Stomach smooth muscle (tissue), 2 donors: ENCODE measurements around the gene SV2C.

Source experiments
- H3K27ac ChIP-seq: one replicate; pipeline ENCODE4 v1.7.0; 2013; ENCODE audit warnings: mild to moderate bottlenecking, low read length, inconsistent platforms
- H3K27me3 ChIP-seq, 2 donors: one replicate each; pipeline ENCODE4 v1.7.0; 2013; ENCODE audit warnings: low read length in 2 of 2; ENCODE audit not compliant: insufficient read depth in 2 of 2, control insufficient read depth in 1 of 2
- H3K36me3 ChIP-seq, 2 donors: one replicate each; pipeline ENCODE4 v1.7.0; 2013; ENCODE audit warnings: low read length in 2 of 2; ENCODE audit not compliant: control insufficient read depth in 2 of 2, insufficient read depth in 2 of 2
- H3K4me1 ChIP-seq: one replicate; pipeline ENCODE4 v1.7.0; 2013; ENCODE audit warnings: low read length; ENCODE audit not compliant: control insufficient read depth, insufficient read depth
- H3K4me3 ChIP-seq, 2 donors: one replicate each; pipeline ENCODE4 v1.7.0; 2013; ENCODE audit warnings: low read length in 2 of 2
- H3K9ac ChIP-seq, 2 donors: one replicate each; pipeline ENCODE4 v1.7.0; 2013; ENCODE audit warnings: low read length in 2 of 2, mild to moderate bottlenecking in 1 of 2
- H3K9me3 ChIP-seq, 2 donors: one replicate each; pipeline ENCODE4 v1.7.0; 2013; ENCODE audit warnings: low read length in 2 of 2; ENCODE audit not compliant: control insufficient read depth in 2 of 2
- donor health status: healthy.
- donor health status: Pancreatic carcinoma.

The SV2C gene

DNA sequence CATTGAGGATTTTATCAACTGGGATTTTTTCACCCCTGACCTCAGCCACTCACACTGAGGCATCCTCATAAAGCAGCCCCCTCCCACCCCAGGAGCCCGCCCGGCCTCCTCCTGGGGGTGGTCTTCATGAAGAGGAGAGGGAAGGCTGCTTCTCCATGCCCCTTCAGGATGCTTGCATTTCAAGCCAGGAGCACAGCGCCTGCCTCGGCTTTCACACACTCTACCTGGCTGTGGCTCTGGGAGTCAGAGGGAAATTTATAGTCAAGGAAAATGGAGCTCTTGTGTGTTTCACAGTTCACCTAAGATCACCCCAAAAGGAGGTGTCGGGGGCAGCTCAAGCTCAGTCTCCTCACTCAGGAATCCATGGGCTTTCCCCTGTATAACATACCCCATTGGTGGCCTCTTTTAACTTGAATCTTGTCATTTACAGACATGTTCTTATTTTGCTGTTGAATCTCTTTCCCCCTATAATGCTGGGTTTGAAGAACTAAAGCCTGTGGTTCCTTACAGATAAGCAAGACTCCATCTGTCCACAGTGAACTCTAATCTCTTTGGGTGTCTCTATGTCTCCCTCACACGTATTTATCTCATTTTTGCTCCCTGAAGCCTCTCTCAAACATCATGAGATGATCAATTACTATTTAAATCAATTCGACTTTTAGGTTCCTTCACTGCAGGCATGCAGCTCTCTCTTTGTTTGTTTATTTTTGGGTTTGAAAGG is 297.3 kb downstream of the SV2C start:
- H3K9ac ChIP-seq = no peak overlapping the region
- H3K9me3 ChIP-seq = no peaks in the 10 kb centered on the region
- H3K4me1 ChIP-seq = no peaks in the 10 kb centered on the region
- H3K36me3 ChIP-seq = no peaks in the 10 kb centered on the region
- no peak overlapping the region for H3K4me3 ChIP-seq
- no peak overlapping the region for H3K27ac ChIP-seq
- H3K27me3 ChIP-seq = no peaks in the 10 kb centered on the region

DNA sequence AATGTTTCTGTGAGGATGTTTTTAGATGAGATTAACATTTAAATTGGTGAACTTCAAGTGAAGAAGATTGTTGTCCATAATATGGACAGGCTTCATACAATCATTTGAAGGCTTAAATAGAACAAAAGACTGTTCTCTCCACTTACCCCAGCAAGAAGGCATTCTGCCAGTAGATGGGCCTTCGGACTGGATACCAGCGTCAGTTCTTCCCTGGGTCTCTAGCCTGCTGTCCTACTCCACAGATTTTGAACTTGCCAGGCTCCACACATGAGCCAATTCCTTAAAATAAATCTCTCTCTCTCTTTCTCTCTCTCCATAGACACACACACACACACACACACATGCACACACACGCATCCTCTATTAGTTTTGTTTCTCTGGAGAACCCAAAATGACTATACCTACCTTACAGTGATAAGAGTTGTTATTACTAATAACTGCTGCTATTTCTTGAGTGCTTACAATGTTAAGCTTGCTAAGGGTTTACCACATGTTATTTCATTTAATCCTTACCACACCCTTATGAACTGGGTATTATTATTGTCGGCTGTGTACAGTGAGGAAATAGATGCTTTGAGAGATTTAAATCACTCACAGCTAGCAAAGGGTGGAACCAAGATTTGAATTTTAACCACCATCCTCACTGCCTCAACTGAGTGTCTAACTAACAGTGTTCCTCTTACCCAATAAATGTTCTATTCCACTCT is 300.1 kb downstream of the SV2C start:
- H3K27ac ChIP-seq = no peak overlapping the region
- no peaks in the 10 kb centered on the region for H3K27me3 ChIP-seq
- no peaks in the 10 kb centered on the region for H3K36me3 ChIP-seq
- no peaks in the 10 kb centered on the region for H3K4me1 ChIP-seq
- no peak overlapping the region for H3K4me3 ChIP-seq
- no peak overlapping the region for H3K9ac ChIP-seq
- H3K9me3 ChIP-seq = no peaks in the 10 kb centered on the region

DNA sequence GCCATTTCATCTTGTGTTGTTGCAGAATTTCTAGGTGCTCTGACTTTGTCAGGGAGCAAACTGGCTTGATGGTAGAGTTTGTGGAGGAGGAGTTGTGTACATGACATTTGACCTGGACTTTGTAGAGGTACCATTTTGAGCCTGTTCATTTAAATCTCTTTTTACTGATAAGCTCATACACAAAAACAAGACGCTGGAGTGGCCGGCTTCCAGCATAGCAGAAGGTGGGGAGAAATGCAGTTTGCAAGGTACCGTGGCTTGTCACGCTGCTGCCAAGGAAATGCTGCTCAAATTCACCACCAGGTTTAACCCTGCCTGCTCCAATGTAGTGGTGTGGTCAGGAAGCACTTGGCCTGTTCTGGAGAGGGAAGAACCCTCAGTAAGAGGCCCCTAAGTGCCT is 301.0 kb downstream of the SV2C start:
- Histone ChIP-seq H3K36me3 (no peaks in the 10 kb centered on the region), H3K27ac (no peak overlapping the region), H3K9ac (no peak overlapping the region), H3K27me3 (no peaks in the 10 kb centered on the region), H3K4me3 (no peak overlapping the region), H3K9me3 (no peaks in the 10 kb centered on the region), H3K4me1 (no peaks in the 10 kb centered on the region)

DNA sequence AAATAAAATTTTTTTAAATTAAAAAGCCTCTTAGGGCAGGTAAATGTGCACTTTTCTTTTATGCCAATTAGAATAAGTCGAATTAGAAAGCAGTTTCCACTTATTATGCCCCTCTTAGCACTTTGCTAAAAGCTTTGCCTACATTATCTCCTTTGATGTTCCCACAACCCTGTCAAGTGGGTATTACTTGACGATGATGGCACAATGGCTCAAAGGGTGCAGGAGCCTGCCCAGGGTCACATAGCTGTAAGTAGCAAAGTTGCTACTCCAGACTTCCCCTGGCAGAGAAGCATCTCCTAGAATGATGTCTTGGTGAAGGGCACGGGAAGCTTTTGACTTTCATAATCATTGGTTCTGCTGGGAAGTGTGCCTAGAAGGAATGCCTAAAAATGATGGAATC is 301.5 kb downstream of the SV2C start:
- Histone ChIP-seq H3K9me3 (no peaks in the 10 kb centered on the region), H3K27ac (no peak overlapping the region), H3K36me3 (no peaks in the 10 kb centered on the region), H3K4me1 (no peaks in the 10 kb centered on the region), H3K9ac (no peak overlapping the region), H3K4me3 (no peak overlapping the region), H3K27me3 (no peaks in the 10 kb centered on the region)

DNA sequence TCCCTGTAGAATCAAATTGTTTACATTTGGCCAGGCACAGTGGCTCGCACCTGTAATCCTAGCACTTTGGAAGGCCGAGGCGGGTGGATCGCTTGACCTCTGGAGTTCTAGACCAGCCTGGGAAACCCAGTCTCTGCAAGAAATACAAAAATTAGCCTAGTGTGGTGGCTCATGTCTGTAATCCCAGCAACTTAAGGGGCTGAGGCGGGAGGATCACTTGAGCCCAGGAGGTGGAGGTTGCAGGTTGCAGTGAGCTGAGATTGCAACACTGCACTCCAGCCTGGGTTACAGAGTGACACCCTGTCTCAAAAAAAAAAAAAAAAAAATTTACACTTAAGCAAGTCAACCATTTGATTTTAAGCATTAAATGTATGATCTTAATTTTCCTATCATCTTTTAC is 302.4 kb downstream of the SV2C start:
- Histone ChIP-seq H3K4me1 (no peaks in the 10 kb centered on the region), H3K4me3 (no peak overlapping the region), H3K9me3 (no peaks in the 10 kb centered on the region), H3K27ac (no peak overlapping the region), H3K36me3 (no peaks in the 10 kb centered on the region), H3K27me3 (no peaks in the 10 kb centered on the region), H3K9ac (no peak overlapping the region)

DNA sequence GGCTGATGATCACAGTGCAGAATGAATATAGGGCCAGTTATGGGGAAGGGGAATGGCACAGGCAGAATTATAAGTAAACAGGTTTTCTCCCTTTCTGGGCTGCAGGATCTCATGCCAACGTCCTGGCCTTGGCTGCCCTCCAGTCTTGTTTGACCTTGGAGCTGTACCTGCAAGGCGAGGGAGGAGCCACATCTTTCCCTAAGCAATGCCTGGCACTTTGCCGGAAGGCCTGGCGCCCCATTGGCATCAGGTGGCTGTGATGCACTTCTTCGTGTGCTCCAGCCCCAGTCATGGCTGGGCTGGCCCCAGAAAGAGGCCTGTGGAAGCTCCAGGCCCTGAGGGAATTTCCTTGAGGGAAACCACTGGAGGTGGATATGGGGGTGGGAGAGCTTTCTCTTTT is 303.2 kb downstream of the SV2C start:
- no peaks in the 10 kb centered on the region for H3K9me3 ChIP-seq
- no peak overlapping the region for H3K4me3 ChIP-seq
- H3K27me3 ChIP-seq = no peaks in the 10 kb centered on the region
- no peaks in the 10 kb centered on the region for H3K4me1 ChIP-seq
- H3K9ac ChIP-seq = no peak overlapping the region
- no peaks in the 10 kb centered on the region for H3K36me3 ChIP-seq
- H3K27ac ChIP-seq = no peak overlapping the region

DNA sequence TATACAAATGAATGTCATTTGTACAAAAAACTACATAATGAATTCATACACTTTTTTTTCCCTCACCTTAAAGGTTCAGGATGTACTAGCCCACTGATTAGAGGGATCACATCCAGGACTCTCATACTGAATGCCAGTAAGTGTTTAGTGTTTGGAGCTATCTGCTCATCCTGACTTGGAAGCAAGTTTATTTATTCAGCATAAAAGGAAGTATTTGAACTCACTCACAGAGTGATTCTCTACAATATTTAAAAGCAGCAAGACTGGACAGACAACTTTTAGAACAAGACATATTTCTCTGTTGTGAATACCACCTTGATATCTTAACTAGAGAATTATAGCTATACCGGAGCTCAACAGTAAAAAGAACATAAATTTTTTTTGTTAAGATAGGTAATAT is 305.1 kb downstream of the SV2C start:
- Histone ChIP-seq H3K27me3 (no peaks in the 10 kb centered on the region), H3K27ac (no peak overlapping the region), H3K9me3 (no peaks in the 10 kb centered on the region), H3K9ac (no peak overlapping the region), H3K4me1 (no peaks in the 10 kb centered on the region), H3K36me3 (no peaks in the 10 kb centered on the region), H3K4me3 (no peak overlapping the region)

DNA sequence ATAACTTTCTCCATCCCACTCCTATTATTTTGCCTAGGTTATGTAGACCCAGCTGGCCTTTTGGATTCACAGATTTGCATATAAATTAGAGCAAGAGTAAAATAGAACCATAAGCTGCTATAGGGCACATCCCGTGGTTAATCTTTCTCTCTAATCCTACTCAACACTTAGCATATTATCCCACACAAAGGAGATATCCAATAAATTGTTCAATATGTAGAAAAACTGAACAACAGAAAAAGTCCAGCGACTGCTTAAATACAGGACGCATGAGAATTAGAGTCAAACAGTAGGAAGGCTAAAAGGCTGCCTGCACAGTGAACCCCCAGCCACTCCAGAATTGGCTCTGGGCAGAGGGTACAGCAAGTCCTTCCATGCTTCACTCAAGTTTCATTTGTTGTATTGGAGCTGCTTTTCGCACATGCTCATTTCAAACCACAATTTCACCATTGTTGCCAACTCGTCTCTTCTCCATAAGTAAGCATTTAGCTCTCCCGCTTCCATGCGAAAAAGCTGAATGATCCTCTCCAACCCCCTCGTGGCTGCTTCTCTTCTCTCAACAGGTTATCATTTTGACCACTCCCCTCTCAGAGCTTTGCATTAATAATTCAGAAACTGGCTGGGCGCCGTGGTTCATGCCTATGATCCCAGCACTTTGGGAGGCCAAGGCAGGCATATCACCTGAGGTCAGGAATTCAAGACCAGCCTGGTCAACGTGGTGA is 305.8 kb downstream of the SV2C start:
- no peaks in the 10 kb centered on the region for H3K4me1 ChIP-seq
- H3K4me3 ChIP-seq = no peak overlapping the region
- H3K36me3 ChIP-seq = no peaks in the 10 kb centered on the region
- no peaks in the 10 kb centered on the region for H3K9me3 ChIP-seq
- no peaks in the 10 kb centered on the region for H3K27me3 ChIP-seq
- H3K27ac ChIP-seq = no peak overlapping the region
- H3K9ac ChIP-seq = no peak overlapping the region

DNA sequence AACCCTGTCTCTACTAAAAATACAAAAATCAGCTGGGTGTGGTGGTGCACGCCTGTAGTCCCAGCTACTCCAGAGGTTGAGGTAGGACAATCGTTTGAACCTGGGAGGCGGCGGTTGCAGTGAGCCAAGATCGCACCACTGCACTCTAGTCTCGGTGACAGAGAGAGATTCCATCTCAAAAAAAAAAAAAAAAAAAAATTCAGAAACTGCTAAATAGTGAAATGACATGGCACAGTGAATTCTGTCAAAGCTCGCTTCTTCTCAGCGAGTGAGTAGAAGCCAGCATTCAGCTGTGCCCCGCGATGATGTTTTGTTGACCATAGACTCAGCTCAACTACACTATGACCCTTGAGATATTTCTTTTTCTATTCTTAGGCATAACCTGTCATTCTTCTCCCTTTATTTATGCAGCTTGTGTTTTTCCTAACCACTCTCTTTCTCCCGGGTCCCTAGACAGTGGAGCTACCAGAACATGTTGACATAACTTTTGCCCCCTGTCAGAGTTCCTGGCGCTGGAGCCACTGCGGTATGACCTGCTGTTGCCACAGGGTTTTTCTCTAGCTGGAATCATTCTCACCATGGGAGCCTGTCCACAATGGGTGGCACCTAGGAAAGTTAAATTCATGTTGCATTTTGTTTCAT is 306.5 kb downstream of the SV2C start:
- H3K27me3 ChIP-seq = no peaks in the 10 kb centered on the region
- H3K27ac ChIP-seq = no peak overlapping the region
- H3K9ac ChIP-seq = no peak overlapping the region
- no peaks in the 10 kb centered on the region for H3K4me1 ChIP-seq
- no peaks in the 10 kb centered on the region for H3K36me3 ChIP-seq
- no peaks in the 10 kb centered on the region for H3K9me3 ChIP-seq
- no peak overlapping the region for H3K4me3 ChIP-seq

DNA sequence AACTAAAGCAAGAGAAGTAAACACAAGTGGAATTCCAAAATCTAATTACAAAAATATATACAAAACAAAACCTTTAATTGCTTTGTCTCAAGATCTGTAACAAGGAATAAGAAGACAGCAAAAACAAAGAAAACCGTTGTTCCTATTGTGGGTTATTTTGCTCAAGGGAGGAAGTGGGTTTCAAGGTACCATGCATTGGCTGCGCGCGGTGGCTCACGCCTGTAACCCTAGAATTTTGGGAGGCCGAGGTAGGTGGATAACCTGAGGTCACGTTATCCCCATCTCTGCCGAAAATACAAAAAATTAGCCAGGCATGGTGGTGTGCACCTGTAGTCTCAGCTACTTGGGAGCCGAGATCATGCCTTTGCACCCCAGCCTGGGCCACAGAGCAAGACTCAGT is 307.8 kb downstream of the SV2C start:
- Histone ChIP-seq H3K9ac (no peak overlapping the region), H3K4me1 (no peaks in the 10 kb centered on the region), H3K27ac (no peak overlapping the region), H3K36me3 (no peaks in the 10 kb centered on the region), H3K9me3 (no peaks in the 10 kb centered on the region), H3K4me3 (no peak overlapping the region), H3K27me3 (no peaks in the 10 kb centered on the region)
